MCF 10A (cell line): ENCODE measurements around the gene SMTNL2. TPM values are rescaled to one million over a fixed set of nuclear protein-coding genes. Genes with fewer than 3 reads are reported as not detected.

ENCODE experiments used
- BruUV-seq: library from RNA; stranded (reverse); fragments of 400-500 nt; replicated peaks from 2 replicates; lab custom pipeline; 2021; lab: Mats Ljungman, UMichigan
- CTCF ChIA-PET: fragments of 300-600 bp; sonication (Branson Sonifier 250); formaldehyde crosslinking; extraction: SDS; loops from one replicate; lab custom pipeline; 2021; ENCODE audit warnings: antibody characterized with exemption, inconsistent platforms; lab: Yijun Ruan, JAX
- POLR2A ChIA-PET: fragments of 300-600, 350-650 bp; sonication (Branson Sonifier 250); formaldehyde crosslinking; extraction: SDS; loops from one replicate; lab custom pipeline; 2020; ENCODE audit warnings: antibody characterized with exemption, inconsistent platforms; lab: Yijun Ruan, JAX
- DNase-seq: peaks from one replicate; pipeline ENCODE4 v3.0.0-alpha.2; 2018; ENCODE audit not compliant: unreplicated experiment
- H3K27ac Mint-ChIP-seq: one replicate; pipeline ENCODE4 v1.8.0; 2022; ENCODE audit warnings: mild to moderate bottlenecking, low read depth, mixed read lengths; ENCODE audit not compliant: unreplicated experiment
- H3K27me3 Mint-ChIP-seq: one replicate; pipeline ENCODE4 v1.8.0; 2022; ENCODE audit warnings: mixed read lengths; ENCODE audit not compliant: insufficient read depth, unreplicated experiment
- H3K36me3 Mint-ChIP-seq: one replicate; pipeline ENCODE4 v1.8.0; 2022; ENCODE audit warnings: mild to moderate bottlenecking, moderate library complexity, mixed read lengths; ENCODE audit not compliant: insufficient read depth, unreplicated experiment
- H3K4me1 Mint-ChIP-seq: one replicate; pipeline ENCODE4 v1.8.0; 2022; ENCODE audit warnings: mixed read lengths; ENCODE audit not compliant: insufficient read depth, unreplicated experiment
- H3K4me3 Mint-ChIP-seq: one replicate; pipeline ENCODE4 v1.8.0; 2022; ENCODE audit warnings: mild to moderate bottlenecking, moderate library complexity, mixed read lengths; ENCODE audit not compliant: unreplicated experiment
- H3K9me3 Mint-ChIP-seq: one replicate; pipeline ENCODE4 v1.8.0; 2022; ENCODE audit warnings: mixed read lengths; ENCODE audit not compliant: unreplicated experiment
- intact Hi-C: fragments of 100-400 bp; cut with micrococcal nuclease; formaldehyde crosslinking; loops from 2 replicates; pipeline ENCODE4 v1.14.1; 2022
- total RNA-seq: library from RNA; stranded (reverse); gene quantifications from 2 replicates; pipeline ENCODE4 v1.2.3, GENCODE V29; 2022
- TF ChIP-seq, protein P1 (sequence below): fragments of 200-600 bp; IDR thresholded peaks from one replicate; pipeline ENCODE4 v1.8.0; 2022; ENCODE audit warnings: antibody characterized with exemption, mild to moderate bottlenecking; ENCODE audit not compliant: unreplicated experiment

SMTNL2 gene
- total RNA-seq, 1 experiment from 2014 or later = not detected

DNA sequence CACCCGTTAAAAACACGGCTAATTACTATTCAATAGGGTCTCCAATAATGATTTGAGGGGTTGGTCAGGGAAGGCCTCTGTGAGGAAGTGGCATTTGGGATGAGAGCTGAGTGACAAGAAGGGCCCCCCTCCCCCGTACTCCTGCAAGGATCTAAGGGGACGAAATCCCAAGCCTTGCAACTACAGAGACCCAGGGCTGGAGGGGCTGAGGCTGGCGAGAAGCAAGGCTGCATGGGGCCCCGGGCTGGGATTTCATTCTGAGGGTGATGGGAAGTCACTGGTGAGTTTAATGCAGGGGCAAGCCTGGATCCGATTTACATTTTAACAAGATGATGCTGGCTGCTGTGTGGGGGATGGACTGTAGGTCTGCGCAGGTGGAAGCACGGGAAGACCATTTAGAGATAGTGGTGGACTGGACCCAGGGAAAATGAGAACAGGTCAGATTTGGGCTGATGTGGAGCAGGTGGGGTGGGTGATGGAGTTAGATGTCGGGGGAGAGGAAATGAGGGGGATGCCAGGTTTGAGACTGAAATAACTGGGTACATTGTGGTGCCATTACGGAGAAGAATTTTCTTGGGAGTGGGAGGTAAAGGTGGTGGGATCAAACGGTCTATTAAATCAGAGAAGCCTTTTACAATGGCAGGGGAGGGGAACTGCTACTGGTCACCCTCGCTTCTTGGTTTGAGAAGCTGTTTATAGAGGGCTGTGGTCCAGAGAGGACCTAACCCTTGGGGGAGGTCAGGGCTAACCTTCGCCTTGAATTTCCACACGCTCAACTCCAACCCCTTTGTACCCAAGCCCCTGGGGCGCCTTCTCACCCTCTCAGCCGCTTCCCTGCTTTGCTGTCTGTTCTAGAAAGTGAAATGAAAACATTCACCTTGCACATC is 28.2 kb upstream of the SMTNL2 start:
- intact Hi-C loops = no loop called here

DNA sequence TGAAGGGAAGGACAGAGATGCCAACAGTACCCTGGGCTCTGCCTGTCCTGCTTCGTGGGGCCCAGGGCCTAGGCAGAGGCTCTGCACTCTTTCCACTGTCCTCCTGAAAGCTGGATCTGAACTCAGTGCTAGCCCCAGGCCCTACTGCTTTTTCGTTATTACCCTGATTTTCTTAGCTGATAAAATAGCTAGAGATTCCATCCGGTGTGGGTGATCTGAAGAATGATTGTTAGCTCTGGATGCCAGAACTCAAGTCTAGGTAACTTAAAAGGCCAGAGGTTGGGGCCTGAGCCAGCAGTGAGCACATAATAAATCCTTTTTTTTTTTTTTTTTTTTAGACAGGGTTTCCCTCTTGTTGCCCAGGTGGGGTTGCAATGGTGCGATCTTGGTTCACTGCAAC is 27.3 kb upstream of the SMTNL2 start:
- DNase-seq = no peak
- ChIA-PET POLR2A (interaction anchor here (0.6 to 1.6 kb wide), 4 partner anchors 17 to 1115 kb away, joined by 3 to 6 read pairs (median 4); partner anchors contain the start of gene CAMKK1), CTCF (interaction anchor here (0.6 to 3.9 kb wide), 3 partner anchors 10 to 136 kb away, joined by 4 to 23 read pairs (median 10); no protein-coding TSS in a partner anchor)
- H3K4me3 Mint-ChIP-seq = peak overlapping the region; percentile 80
- no peak overlapping the region for H3K27ac Mint-ChIP-seq
- TF ChIP-seq, protein P1, sequence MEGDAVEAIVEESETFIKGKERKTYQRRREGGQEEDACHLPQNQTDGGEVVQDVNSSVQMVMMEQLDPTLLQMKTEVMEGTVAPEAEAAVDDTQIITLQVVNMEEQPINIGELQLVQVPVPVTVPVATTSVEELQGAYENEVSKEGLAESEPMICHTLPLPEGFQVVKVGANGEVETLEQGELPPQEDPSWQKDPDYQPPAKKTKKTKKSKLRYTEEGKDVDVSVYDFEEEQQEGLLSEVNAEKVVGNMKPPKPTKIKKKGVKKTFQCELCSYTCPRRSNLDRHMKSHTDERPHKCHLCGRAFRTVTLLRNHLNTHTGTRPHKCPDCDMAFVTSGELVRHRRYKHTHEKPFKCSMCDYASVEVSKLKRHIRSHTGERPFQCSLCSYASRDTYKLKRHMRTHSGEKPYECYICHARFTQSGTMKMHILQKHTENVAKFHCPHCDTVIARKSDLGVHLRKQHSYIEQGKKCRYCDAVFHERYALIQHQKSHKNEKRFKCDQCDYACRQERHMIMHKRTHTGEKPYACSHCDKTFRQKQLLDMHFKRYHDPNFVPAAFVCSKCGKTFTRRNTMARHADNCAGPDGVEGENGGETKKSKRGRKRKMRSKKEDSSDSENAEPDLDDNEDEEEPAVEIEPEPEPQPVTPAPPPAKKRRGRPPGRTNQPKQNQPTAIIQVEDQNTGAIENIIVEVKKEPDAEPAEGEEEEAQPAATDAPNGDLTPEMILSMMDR = no peak
- BruUV-seq = no TSS peak
- H3K27me3 Mint-ChIP-seq = no peaks in the 10 kb centered on the region
- peaks cover 11% of the 10 kb centered on the region for H3K4me1 Mint-ChIP-seq
- intact Hi-C loops = no loop called here
- no peaks in the 10 kb centered on the region for H3K9me3 Mint-ChIP-seq
- H3K36me3 Mint-ChIP-seq = peaks cover 26% of the 10 kb centered on the region

More for the DNA sequence above, 28.2 kb upstream of the SMTNL2 start:
- TF ChIP-seq, protein P1 = no peak
- Mint-ChIP-seq H3K27me3 (no peaks in the 10 kb centered on the region), H3K9me3 (no peaks in the 10 kb centered on the region), H3K4me1 (peaks cover 9% of the 10 kb centered on the region), H3K36me3 (peaks cover 34% of the 10 kb centered on the region), H3K27ac (peak overlapping the region; percentile 75), H3K4me3 (peak overlapping the region; percentile 80)
- CTCF ChIA-PET = interaction anchor here (1.5 to 3.9 kb wide), 2 partner anchors 11 to 135 kb away, joined by 10 to 23 read pairs; no protein-coding TSS in a partner anchor
- POLR2A ChIA-PET = interaction anchor here (0.7 to 2.0 kb wide), 7 partner anchors 10 to 326 kb away, joined by 3 to 15 read pairs (median 4); no protein-coding TSS in a partner anchor
- BruUV-seq = TSS peak; percentile 91
- DNase-seq = no peak

DNA sequence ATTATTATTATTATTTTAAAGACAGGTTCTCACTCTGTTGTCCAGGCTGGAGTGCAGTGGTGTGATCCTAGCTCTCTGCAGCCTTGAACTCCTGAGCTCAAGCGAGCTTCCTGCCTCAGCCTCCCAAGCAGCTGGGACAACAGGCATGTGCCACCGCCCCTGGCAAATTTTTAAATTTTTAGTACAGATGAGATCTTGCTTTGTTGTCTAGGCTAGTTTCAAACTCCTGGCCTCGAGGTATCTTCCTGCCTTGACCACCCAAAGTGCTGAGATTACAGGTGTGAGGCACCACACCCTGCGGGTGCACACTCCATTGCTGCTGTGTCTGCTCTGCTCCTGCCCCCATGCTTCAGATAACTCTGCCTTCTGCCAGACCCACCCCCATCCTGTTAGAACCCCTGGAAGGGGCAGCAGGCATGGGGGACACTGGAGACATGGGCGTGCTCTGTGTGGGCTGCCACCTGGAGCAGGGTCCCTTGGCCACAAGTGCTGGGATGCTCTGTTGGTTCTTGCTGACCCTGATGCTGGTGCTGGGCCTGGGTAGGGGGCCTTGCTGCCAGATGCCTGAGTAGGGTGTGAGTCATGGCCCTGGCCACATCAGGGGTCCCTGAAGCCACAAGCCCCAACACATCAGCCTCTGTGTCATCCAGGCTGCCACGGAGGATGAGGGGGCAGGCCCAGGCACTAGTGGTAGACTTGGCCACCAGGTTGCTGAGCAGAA is 26.5 kb upstream of the SMTNL2 start:
- BruUV-seq = no TSS peak
- POLR2A ChIA-PET = interaction anchor here (0.6 to 1.6 kb wide), 3 partner anchors 16 to 1114 kb away, joined by 3 to 5 read pairs (median 3); partner anchors contain the start of gene CAMKK1
- TF ChIP-seq, protein P1 = no peak
- Mint-ChIP-seq H3K4me3 (no peak overlapping the region), H3K27me3 (no peaks in the 10 kb centered on the region), H3K9me3 (no peaks in the 10 kb centered on the region), H3K36me3 (peaks cover 25% of the 10 kb centered on the region), H3K4me1 (peaks cover 18% of the 10 kb centered on the region), H3K27ac (no peak overlapping the region)
- intact Hi-C loops = no loop called here
- no peak for DNase-seq
- CTCF ChIA-PET = interaction anchor here (0.6 to 3.9 kb wide), 3 partner anchors 9 to 137 kb away, joined by 4 to 23 read pairs (median 10); no protein-coding TSS in a partner anchor
